Adipocyte (in vitro differentiated cells): ENCODE data around the gene BEND7.
"Not testable (repeated sequence)": the region's sequence is repeated elsewhere in the genome, so short reads cannot be mapped to it uniquely, and the experiment has no call there.

Experiments
- DNase-seq: peaks from one replicate; pipeline ENCODE4 v3.0.0-alpha.2; 2015; ENCODE audit warnings: low read depth
- H3K27me3 ChIP-seq: replicated peaks from 2 replicates; pipeline ENCODE4 v1.7.0; 2013; ENCODE audit warnings: mild to moderate bottlenecking, low read length, moderate library complexity; ENCODE audit not compliant: control insufficient read depth, insufficient read depth
- H3K36me3 ChIP-seq: 2 replicates; pipeline ENCODE4 v1.7.0; 2013; ENCODE audit warnings: low read length, mild to moderate bottlenecking, moderate library complexity; ENCODE audit not compliant: control insufficient read depth, insufficient read depth, severe bottlenecking
- H3K4me1 ChIP-seq: 2 replicates; pipeline ENCODE4 v1.7.0; 2013; ENCODE audit warnings: mild to moderate bottlenecking, low read length, moderate library complexity; ENCODE audit not compliant: control insufficient read depth, insufficient read depth
- H3K4me3 ChIP-seq: 2 replicates; pipeline ENCODE4 v1.7.0; 2013; ENCODE audit warnings: mild to moderate bottlenecking, low read length, moderate library complexity
- H3K9ac ChIP-seq: 2 replicates; pipeline ENCODE4 v1.7.0; 2013; ENCODE audit warnings: mild to moderate bottlenecking, low read length, moderate library complexity
- H3K9me3 ChIP-seq: 2 replicates; pipeline ENCODE4 v1.7.0; 2013; ENCODE audit warnings: mild to moderate bottlenecking, low read length, moderate library complexity; ENCODE audit not compliant: control insufficient read depth

The BEND7 gene

GRCh38 chr10:13417459-13418126 lies 111.2 kb downstream of the BEND7 start:
- H3K9ac ChIP-seq: no peak overlapping the region
- peaks cover 11% of the 10 kb centered on the region for H3K9me3 ChIP-seq
- no peak overlapping the region for H3K4me3 ChIP-seq
- H3K4me1 ChIP-seq: no peaks in the 10 kb centered on the region
- no peak for DNase-seq
- H3K27me3 ChIP-seq: peaks cover 39% of the 10 kb centered on the region
- H3K36me3 ChIP-seq: no peaks in the 10 kb centered on the region

DNA sequence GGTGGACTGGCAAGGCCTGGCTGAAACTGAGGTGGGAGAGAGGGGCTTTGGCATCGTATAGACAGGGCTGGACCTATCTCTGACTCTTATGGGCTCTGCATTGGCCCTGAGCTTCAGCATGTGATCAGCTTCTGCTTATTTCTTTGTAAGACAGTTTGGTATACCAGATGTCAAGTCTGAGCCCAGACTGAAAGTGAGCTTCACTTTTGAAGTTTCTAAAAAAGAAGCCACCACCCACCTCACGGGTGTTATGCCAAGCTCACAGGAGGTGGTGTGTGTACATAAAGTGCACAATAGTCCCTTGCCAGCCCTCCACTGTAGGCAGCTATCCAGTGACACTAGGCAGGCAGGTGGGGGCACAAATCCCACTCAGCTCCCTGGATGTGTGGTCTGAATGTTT lies 112.1 kb downstream of the BEND7 start:
- Histone ChIP-seq H3K9me3 (peaks cover 11% of the 10 kb centered on the region), H3K36me3 (no peaks in the 10 kb centered on the region), H3K4me1 (no peaks in the 10 kb centered on the region), H3K9ac (no peak overlapping the region), H3K4me3 (no peak overlapping the region), H3K27me3 (peaks cover 40% of the 10 kb centered on the region)
- no peak for DNase-seq

DNA sequence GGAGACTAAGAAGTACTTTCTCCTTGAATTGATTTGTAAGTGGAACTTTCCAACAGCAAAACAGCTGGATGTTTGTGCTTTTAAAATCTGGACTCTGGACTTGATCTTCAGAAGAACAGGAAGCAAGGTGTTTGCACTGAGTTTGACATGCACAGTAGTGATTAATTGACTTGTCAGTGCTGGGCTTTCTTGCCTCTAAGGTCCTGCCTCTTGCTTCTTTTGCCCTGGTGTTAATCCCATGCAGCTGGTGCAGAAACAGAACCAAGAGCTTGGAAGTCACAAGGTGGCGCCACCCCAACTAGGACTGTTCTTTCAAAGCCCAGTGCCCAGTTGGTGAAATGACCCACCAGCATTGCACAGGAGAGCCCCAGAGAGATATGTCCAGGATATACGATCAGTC lies 114.0 kb downstream of the BEND7 start:
- Histone ChIP-seq H3K36me3 (no peaks in the 10 kb centered on the region), H3K4me3 (no peak overlapping the region), H3K27me3 (peaks cover 37% of the 10 kb centered on the region), H3K4me1 (no peaks in the 10 kb centered on the region), H3K9ac (no peak overlapping the region), H3K9me3 (peaks cover 11% of the 10 kb centered on the region)
- DNase-seq: no peak

DNA sequence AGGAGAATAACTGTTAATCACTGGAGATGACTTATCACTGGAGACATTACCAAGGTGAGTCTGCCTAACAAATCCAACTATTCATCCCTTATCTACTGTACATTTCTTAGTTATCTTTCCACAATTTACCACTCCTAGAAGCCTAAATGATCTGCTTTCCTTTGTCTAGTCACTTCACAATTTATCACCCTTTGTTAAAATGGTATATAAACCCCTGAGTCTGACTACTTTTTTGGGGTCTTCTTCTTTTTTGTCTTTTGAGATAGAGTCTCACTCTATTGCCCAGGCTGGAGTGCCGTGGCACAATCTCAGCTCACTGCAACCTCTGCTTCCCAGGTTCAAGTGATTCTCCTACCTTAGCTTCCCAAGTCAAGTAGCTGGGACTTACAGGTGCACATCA lies 114.7 kb downstream of the BEND7 start:
- Histone ChIP-seq H3K27me3 (peaks cover 37% of the 10 kb centered on the region), H3K4me3 (no peak overlapping the region), H3K36me3 (no peaks in the 10 kb centered on the region), H3K4me1 (no peaks in the 10 kb centered on the region), H3K9me3 (peaks cover 11% of the 10 kb centered on the region), H3K9ac (no peak overlapping the region)
- DNase-seq: no peak

GRCh38 chr10:13412894-13413293 lies 115.9 kb downstream of the BEND7 start:
- peaks cover 11% of the 10 kb centered on the region for H3K9me3 ChIP-seq
- no peaks in the 10 kb centered on the region for H3K36me3 ChIP-seq
- H3K9ac ChIP-seq: no peak overlapping the region
- no peaks in the 10 kb centered on the region for H3K4me1 ChIP-seq
- H3K27me3 ChIP-seq: peaks cover 41% of the 10 kb centered on the region
- no peak overlapping the region for H3K4me3 ChIP-seq
- no peak for DNase-seq

GRCh38 chr10:13404791-13405190 lies 124.0 kb downstream of the BEND7 start:
- H3K4me1 ChIP-seq: no peaks in the 10 kb centered on the region
- no peak overlapping the region for H3K9ac ChIP-seq
- H3K27me3 ChIP-seq: peaks cover 38% of the 10 kb centered on the region
- no peaks in the 10 kb centered on the region for H3K36me3 ChIP-seq
- DNase-seq: no peak
- H3K9me3 ChIP-seq: peaks cover 6% of the 10 kb centered on the region
- H3K4me3 ChIP-seq: no peak overlapping the region

- DNase-seq: no peak
- H3K36me3 ChIP-seq: no peaks in the 10 kb centered on the region
- peaks cover 6% of the 10 kb centered on the region for H3K9me3 ChIP-seq
- no peak overlapping the region for H3K4me3 ChIP-seq
- no peaks in the 10 kb centered on the region for H3K4me1 ChIP-seq
- no peak overlapping the region for H3K9ac ChIP-seq
- peaks cover 38% of the 10 kb centered on the region for H3K27me3 ChIP-seq
Measured at GRCh38 chr10:13404305-13404759, 124.5 kb downstream of the BEND7 start.

DNA sequence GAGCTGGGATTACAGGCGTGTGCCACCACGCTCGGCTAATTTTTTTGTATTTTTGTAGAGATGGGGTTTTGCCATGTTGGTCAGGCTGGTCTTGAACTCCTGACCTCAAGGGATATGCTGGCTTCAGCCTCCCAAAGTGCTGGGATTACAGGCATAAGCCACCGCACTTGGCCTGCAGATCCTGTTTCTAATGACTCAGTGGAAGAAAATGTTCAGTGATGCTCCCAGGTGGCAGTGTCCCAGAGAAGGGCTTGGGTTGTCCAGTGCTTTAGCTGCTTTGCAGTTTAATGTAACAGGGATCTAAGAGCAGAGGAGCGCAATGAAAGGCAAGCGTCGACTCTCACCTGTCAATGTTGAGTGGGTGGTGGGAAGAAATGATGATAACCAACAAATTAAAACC lies 125.4 kb downstream of the BEND7 start:
- H3K27me3 ChIP-seq: peaks cover 34% of the 10 kb centered on the region
- not testable (repeated sequence) for H3K4me3 ChIP-seq, H3K4me1 ChIP-seq, DNase-seq, H3K9me3 ChIP-seq, H3K36me3 ChIP-seq, H3K9ac ChIP-seq

DNA sequence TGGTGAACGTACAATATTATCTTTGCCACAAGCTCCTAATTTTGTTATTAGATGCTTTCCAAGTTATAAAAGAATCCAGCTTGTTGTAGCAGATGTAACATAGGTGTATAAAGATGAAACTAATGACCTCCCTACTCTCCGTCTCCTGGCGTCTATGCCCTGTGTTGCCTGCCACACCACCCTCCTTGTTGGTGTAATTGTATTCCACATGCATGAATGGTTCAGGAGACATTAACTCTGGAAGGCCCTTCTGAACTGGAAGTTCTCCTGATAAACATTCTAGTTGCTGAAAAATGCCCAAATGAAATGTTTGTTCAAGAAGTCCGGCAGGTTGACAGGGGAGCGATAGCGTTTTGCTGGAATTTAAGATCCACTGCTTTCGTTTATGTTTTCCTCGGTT lies 126.8 kb downstream of the BEND7 start:
- Histone ChIP-seq H3K36me3 (no peaks in the 10 kb centered on the region), H3K4me1 (no peaks in the 10 kb centered on the region), H3K27me3 (peaks cover 25% of the 10 kb centered on the region), H3K9ac (no peak overlapping the region), H3K9me3 (peaks cover 8% of the 10 kb centered on the region), H3K4me3 (no peak overlapping the region)
- no peak for DNase-seq

DNA sequence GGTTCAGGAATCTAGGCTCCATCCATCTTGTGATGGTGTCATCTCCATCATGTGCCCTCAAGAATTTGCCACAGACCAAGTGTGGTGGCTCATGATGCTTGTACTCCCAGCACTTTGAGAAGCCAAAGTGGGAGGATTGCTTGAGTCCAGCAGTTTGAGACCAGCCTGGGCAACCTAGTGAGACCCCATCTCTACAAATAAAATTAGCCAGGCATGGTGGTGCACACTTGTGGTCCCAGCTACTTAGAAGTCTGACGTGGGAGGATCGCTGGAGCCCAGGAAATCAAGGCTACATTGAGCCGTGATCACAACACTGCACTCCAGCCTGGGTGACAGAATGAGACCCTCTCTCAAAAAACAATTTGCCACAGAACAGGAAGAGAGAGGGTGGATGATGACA lies 127.7 kb downstream of the BEND7 start:
- Histone ChIP-seq H3K36me3 (no peaks in the 10 kb centered on the region), H3K4me3 (no peak overlapping the region), H3K27me3 (peaks cover 18% of the 10 kb centered on the region), H3K4me1 (no peaks in the 10 kb centered on the region), H3K9ac (no peak overlapping the region), H3K9me3 (peaks cover 11% of the 10 kb centered on the region)
- no peak for DNase-seq

DNA sequence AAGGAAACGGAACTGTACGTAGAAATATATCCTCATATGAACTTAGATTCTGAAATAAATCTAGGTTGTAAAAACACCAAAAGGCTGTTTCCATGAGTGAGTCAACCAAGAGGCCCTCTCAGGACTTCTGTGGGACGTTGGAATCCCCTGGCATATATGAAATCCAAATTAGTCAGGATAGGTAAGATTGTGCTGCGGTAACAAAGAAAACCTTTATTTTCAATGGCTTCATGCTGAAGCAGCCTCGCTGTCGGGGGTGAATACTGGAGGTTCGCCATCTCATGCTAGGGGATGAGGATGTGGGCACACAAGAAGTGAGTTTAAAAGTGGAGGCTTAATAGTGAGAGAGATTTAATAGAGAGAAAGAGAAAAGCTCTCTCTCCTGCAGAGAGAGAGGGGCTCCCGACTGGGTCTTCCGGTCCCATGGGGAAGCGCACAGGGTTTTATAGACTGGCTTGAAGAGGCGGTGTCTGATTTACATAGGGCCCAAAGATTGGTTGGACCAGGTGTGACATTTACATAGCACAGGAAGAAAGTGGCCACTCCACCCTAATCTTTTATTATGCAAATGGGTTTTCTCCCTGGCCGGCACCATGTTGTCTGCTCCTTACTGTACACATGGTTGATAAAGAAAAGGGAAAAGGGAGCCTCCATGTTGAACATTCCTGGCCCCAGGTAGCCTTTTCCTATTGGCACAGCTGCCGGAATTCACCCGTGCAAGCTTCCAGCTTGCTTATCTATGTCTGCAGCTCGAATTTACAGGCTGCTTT lies 128.4 kb downstream of the BEND7 start:
- Histone ChIP-seq H3K27me3 (peaks cover 15% of the 10 kb centered on the region), H3K9ac (no peak overlapping the region), H3K4me1 (no peaks in the 10 kb centered on the region), H3K9me3 (peaks cover 11% of the 10 kb centered on the region), H3K36me3 (no peaks in the 10 kb centered on the region), H3K4me3 (no peak overlapping the region)
- DNase-seq: no peak
